ENCODE measurements around the gene FZD4. TPM values are rescaled to one million over a fixed set of nuclear protein-coding genes. Genes with fewer than 3 reads are reported as not detected.
"Not testable (repeated sequence)": the region's sequence is repeated elsewhere in the genome, so short reads cannot be mapped to it uniquely, and the experiment has no call there.

FZD4 gene
- total RNA-seq (2013) = 0.29 TPM
- polyA plus RNA-seq = under 1 TPM in 1 of 3 donors, not detected in 2; 0.05 TPM
- polyA minus RNA-seq = not detected in 2 replicates
- total RNA-seq = 0.33 to 2.7 (median 0.84) reads per million in 11 experiments

GRCh38 chr11:86955361-86956120 is at the start of gene FZD4:
FZD4 (minus strand) TSS chr11:86955395; CDS start chr11:86955085, 310 bp downstream.
- Mint-ChIP-seq H3K9me3 (peaks cover 0 to 10% (median 5%) of the 10 kb centered on the region in 7 donors), H3K27me3 (ENCODE audit: low read depth in 3 of 3) (peaks cover 35 to 68% (median 44%) of the 10 kb centered on the region in 3 donors), H3K36me3 (peaks cover 0 to 3% of the 10 kb centered on the region in 2 donors), H3K4me1 (peaks cover 20% of the 10 kb centered on the region), H3K27ac (peak within 1 kb of the TSS in 3 of 7 donors; percentile 20 to 82 (median 33)), H3K4me3 (peak within 1 kb of the TSS; percentile 86 to 96)
- H4K20me1 ChIP-seq (ENCODE audit: insufficient read depth, low read length) = no peaks in the 10 kb centered on the region
- peak within 1 kb of the TSS; percentile 81 for H2AFZ ChIP-seq (ENCODE audit: insufficient read depth, low read depth, low read length, poor library complexity, severe bottlenecking)
- H3K9me3 ChIP-seq (replicated peaks in 1 of 2; ENCODE audit: control insufficient read depth in 1 of 2, insufficient read depth in 1 of 2, low read length in 2 of 2) = no peaks in the 10 kb centered on the region
- peak within 1 kb of the TSS; percentile 46 to 81 (median 60) for H3K4me3 ChIP-seq (replicated peaks in 1 of 3; ENCODE audit: low read depth in 2 of 3, low read length in 3 of 3)
- H3K79me2 ChIP-seq (ENCODE audit: insufficient read depth, low read length) = no peaks in the 10 kb centered on the region
- DNase-seq = peak in 2 of 3 donors; percentile 3 to 31
- intact Hi-C loops (cut with micrococcal nuclease) = no loop called here
- no peak for TF ChIP-seq CTCF (IDR thresholded peaks at IDR 0.05)
- no peak within 1 kb of the TSS for H3K27ac ChIP-seq (ENCODE audit: low read depth in 1 of 2, low read length in 2 of 2)
- under 1% methylated on average over 34 of the region's 64 CpGs for WGBS (ENCODE audit: insufficient coverage)
- H3K9ac ChIP-seq (ENCODE audit: insufficient read depth, low read length, poor library complexity, severe bottlenecking) = peak within 1 kb of the TSS; percentile 54
- H3K36me3 ChIP-seq (replicated peaks in 1 of 2; ENCODE audit: control insufficient read depth in 1 of 2, insufficient read depth in 2 of 2, low read length in 2 of 2) = no peaks in the 10 kb centered on the region
- peaks cover 12 to 22% of the 10 kb centered on the region in 2 donors for H3K4me1 ChIP-seq (ENCODE audit: control insufficient read depth in 1 of 2, insufficient read depth in 2 of 2, low read length in 2 of 2)
- peaks cover 40 to 47% of the 10 kb centered on the region in 2 donors for H3K27me3 ChIP-seq (ENCODE audit: control insufficient read depth in 2 of 2, insufficient read depth in 2 of 2, low read length in 2 of 2)
- H3K4me2 ChIP-seq (replicated peaks; ENCODE audit: extremely low read depth, low read length, poor library complexity, severe bottlenecking) = peak within 1 kb of the TSS; percentile 80

- H3K27ac ChIP-seq (ENCODE audit: low read depth in 1 of 2, low read length in 2 of 2); DNase-seq; H3K4me3 ChIP-seq (replicated peaks in 1 of 3; ENCODE audit: low read depth in 2 of 3, low read length in 3 of 3); H3K4me2 ChIP-seq (replicated peaks; ENCODE audit: extremely low read depth, low read length, poor library complexity, severe bottlenecking); H3K4me1 Mint-ChIP-seq; H3K27me3 Mint-ChIP-seq (ENCODE audit: low read depth in 3 of 3); H3K79me2 ChIP-seq (ENCODE audit: insufficient read depth, low read length); H4K20me1 ChIP-seq (ENCODE audit: insufficient read depth, low read length); H3K9ac ChIP-seq (ENCODE audit: insufficient read depth, low read length, poor library complexity, severe bottlenecking); H3K27ac Mint-ChIP-seq; H3K36me3 Mint-ChIP-seq; H3K9me3 Mint-ChIP-seq; H3K9me3 ChIP-seq (replicated peaks in 1 of 2; ENCODE audit: control insufficient read depth in 1 of 2, insufficient read depth in 1 of 2, low read length in 2 of 2); H3K4me3 Mint-ChIP-seq; H2AFZ ChIP-seq (ENCODE audit: insufficient read depth, low read depth, low read length, poor library complexity, severe bottlenecking); H3K27me3 ChIP-seq (ENCODE audit: control insufficient read depth in 2 of 2, insufficient read depth in 2 of 2, low read length in 2 of 2); H3K36me3 ChIP-seq (replicated peaks in 1 of 2; ENCODE audit: control insufficient read depth in 1 of 2, insufficient read depth in 2 of 2, low read length in 2 of 2); H3K4me1 ChIP-seq (ENCODE audit: control insufficient read depth in 1 of 2, insufficient read depth in 2 of 2, low read length in 2 of 2); intact Hi-C loops (cut with micrococcal nuclease): not testable (repeated sequence)
- no CpG with 5 or more reads among the region's 4 CpGs for WGBS (ENCODE audit: insufficient coverage)
These were observed 49.1 kb upstream of the FZD4 start for GRCh38 chr11:87004281-87004680.
